GM18867 (cell line): ENCODE measurements around the gene UQCR10.
A peak's percentile ranks its signal among the peaks of the same experiment; 100 is the strongest.

Experiments used
- ATAC-seq: cut with Tn5 transposase; IDR thresholded peaks from one replicate; pipeline ENCODE4 v1.9.1; 2021; ENCODE audit warnings: mild to moderate bottlenecking, moderate library complexity; ENCODE audit not compliant: unreplicated experiment

UQCR10 gene

GRCh38 chr22:29758959-29759358 lies 8.2 kb upstream of the UQCR10 start:
- ATAC-seq: no peak

GRCh38 chr22:29762263-29762662 lies 4.9 kb upstream of the UQCR10 start:
- no peak for ATAC-seq

GRCh38 chr22:29765905-29766631 lies 1.1 kb upstream of the UQCR10 start:
- peak; percentile 13 for ATAC-seq

- ATAC-seq: peak; percentile 86
Measured at GRCh38 chr22:29766632-29767170, 468 bp upstream of the UQCR10 start, which contains the start of gene ZMAT5. Gene ZMAT5, minus strand, starts transcription at chr22:29767007. Its CDS starts 18,463 bp downstream, at chr22:29748544.

- no peak for ATAC-seq
Measured at GRCh38 chr22:29768052-29768693, 1.0 kb downstream of the UQCR10 start.

GRCh38 chr22:29769723-29770321 lies 2.7 kb downstream of the UQCR10 start:
- no peak for ATAC-seq

GRCh38 chr22:29772170-29772641 lies 5.0 kb downstream of the UQCR10 start:
- ATAC-seq: no peak

GRCh38 chr22:29773233-29773632 lies 6.1 kb downstream of the UQCR10 start:
- no peak for ATAC-seq

GRCh38 chr22:29780220-29780619 lies 13.1 kb downstream of the UQCR10 start:
- ATAC-seq: no peak

- ATAC-seq: no peak
Measured at GRCh38 chr22:29780748-29781676, 13.8 kb downstream of the UQCR10 start.

- no peak for ATAC-seq
Measured at GRCh38 chr22:29782061-29782845, 15.1 kb downstream of the UQCR10 start.

- no peak for ATAC-seq
Measured at GRCh38 chr22:29784451-29785361, 17.5 kb downstream of the UQCR10 start.

- no peak for ATAC-seq
Measured at GRCh38 chr22:29786031-29786430, 18.9 kb downstream of the UQCR10 start.

GRCh38 chr22:29787371-29787980 lies 20.3 kb downstream of the UQCR10 start:
- no peak for ATAC-seq

- ATAC-seq: no peak
Measured at GRCh38 chr22:29788339-29789279, 21.4 kb downstream of the UQCR10 start.

GRCh38 chr22:29790061-29790460 lies 22.9 kb downstream of the UQCR10 start:
- ATAC-seq: no peak

- no peak for ATAC-seq
Measured at GRCh38 chr22:29793396-29793795, 26.2 kb downstream of the UQCR10 start.
